Left ventricle myocardium inferior (tissue), 1 donor: ENCODE data around the gene CLDND2. TPM values are rescaled to one million over a fixed set of nuclear protein-coding genes. Genes with fewer than 3 reads are reported as not detected.

Experiments used
- DNase-seq: peaks from one replicate; pipeline ENCODE4 v3.0.0-alpha.2; 2020
- H3K27ac ChIP-seq: fragments of 200-600 bp; replicated peaks from 2 replicates; pipeline ENCODE4 v1.8.0; 2021
- H3K27me3 ChIP-seq: fragments of 200-600 bp; 2 replicates; pipeline ENCODE4 v1.8.0; 2021; ENCODE audit warnings: low read depth
- H3K36me3 ChIP-seq: fragments of 200-600 bp; 2 replicates; pipeline ENCODE4 v1.8.0; 2021
- H3K4me1 ChIP-seq: fragments of 200-600 bp; 2 replicates; pipeline ENCODE4 v1.8.0; 2021
- H3K4me3 ChIP-seq: fragments of 200-600 bp; 2 replicates; pipeline ENCODE4 v1.8.0; 2021; ENCODE audit warnings: mild to moderate bottlenecking, moderate library complexity
- H3K9me3 ChIP-seq: fragments of 200-600 bp; replicated peaks from 2 replicates; pipeline ENCODE4 v1.8.0; 2021
- intact Hi-C: fragments of 100-400 bp; cut with micrococcal nuclease; formaldehyde crosslinking; loops from one replicate; pipeline ENCODE4 v1.11.0; 2022
- total RNA-seq: library from RNA; stranded (reverse); fragmentation: NEBNext Ultra II Directional; extraction: Animal tissue kit (Norgen Biotek cat#: 25700); gene quantifications from one replicate; pipeline ENCODE4 v1.2.1, GENCODE V29; 2021
- TF ChIP-seq, protein P1 (sequence below): fragments of 200-600 bp; IDR thresholded peaks from 2 replicates; pipeline ENCODE4 v1.8.0; 2021; ENCODE audit warnings: antibody characterized with exemption, mild to moderate bottlenecking, borderline replicate concordance
- donor health status: DM: no; HTN: yes; CAD: no; lungs with severe emphysema.

Gene CLDND2
- total RNA-seq, 1 donor from 2014 or later: 1.5 TPM

DNA sequence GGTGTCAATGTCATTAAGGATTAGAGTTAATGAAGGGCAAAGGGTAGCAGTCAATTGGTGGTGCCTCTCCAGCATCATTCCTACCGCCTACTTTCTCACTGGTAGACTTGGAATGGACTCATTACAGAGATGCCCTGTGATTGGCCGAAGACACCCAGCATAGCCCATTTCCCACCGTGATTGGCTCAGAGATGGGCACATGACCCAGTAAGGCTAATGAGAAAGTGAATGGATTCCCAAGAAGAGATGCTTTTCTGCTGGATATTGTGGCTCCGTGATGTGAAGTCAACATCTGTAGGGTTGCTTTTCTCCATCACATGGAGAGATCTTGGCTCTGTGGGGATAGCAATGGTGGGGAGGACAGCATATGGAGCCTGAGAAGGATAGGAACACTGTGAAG lies 38.4 kb downstream of the CLDND2 start:
- intact Hi-C loops: no loop called here
- no peak overlapping the region for H3K4me3 ChIP-seq
- H3K9me3 ChIP-seq: peaks cover 5% of the 10 kb centered on the region
- no peak overlapping the region for H3K27ac ChIP-seq
- DNase-seq: no peak
- TF ChIP-seq, protein P1, sequence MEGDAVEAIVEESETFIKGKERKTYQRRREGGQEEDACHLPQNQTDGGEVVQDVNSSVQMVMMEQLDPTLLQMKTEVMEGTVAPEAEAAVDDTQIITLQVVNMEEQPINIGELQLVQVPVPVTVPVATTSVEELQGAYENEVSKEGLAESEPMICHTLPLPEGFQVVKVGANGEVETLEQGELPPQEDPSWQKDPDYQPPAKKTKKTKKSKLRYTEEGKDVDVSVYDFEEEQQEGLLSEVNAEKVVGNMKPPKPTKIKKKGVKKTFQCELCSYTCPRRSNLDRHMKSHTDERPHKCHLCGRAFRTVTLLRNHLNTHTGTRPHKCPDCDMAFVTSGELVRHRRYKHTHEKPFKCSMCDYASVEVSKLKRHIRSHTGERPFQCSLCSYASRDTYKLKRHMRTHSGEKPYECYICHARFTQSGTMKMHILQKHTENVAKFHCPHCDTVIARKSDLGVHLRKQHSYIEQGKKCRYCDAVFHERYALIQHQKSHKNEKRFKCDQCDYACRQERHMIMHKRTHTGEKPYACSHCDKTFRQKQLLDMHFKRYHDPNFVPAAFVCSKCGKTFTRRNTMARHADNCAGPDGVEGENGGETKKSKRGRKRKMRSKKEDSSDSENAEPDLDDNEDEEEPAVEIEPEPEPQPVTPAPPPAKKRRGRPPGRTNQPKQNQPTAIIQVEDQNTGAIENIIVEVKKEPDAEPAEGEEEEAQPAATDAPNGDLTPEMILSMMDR: no peak
- no peaks in the 10 kb centered on the region for H3K36me3 ChIP-seq
- peaks cover 14% of the 10 kb centered on the region for H3K4me1 ChIP-seq
- peaks cover 72% of the 10 kb centered on the region for H3K27me3 ChIP-seq

- Histone ChIP-seq H3K9me3 (peaks cover 5% of the 10 kb centered on the region), H3K27ac (no peak overlapping the region), H3K27me3 (peaks cover 80% of the 10 kb centered on the region), H3K36me3 (no peaks in the 10 kb centered on the region), H3K4me3 (no peak overlapping the region), H3K4me1 (peaks cover 14% of the 10 kb centered on the region)
- intact Hi-C loops: no loop called here
- TF ChIP-seq, protein P1: no peak
- DNase-seq: no peak
Measured at GRCh38 chr19:51329411-51329810, 39.4 kb downstream of the CLDND2 start.

GRCh38 chr19:51327066-51328001 lies 41.5 kb downstream of the CLDND2 start:
- H3K4me1 ChIP-seq: peaks cover 14% of the 10 kb centered on the region
- intact Hi-C loops: no loop called here
- peak; percentile 31 for DNase-seq
- TF ChIP-seq, protein P1: no peak
- peak overlapping the region; percentile 46 for H3K4me3 ChIP-seq
- no peak overlapping the region for H3K27ac ChIP-seq
- H3K36me3 ChIP-seq: no peaks in the 10 kb centered on the region
- peaks cover 5% of the 10 kb centered on the region for H3K9me3 ChIP-seq
- H3K27me3 ChIP-seq: peaks cover 95% of the 10 kb centered on the region

DNA sequence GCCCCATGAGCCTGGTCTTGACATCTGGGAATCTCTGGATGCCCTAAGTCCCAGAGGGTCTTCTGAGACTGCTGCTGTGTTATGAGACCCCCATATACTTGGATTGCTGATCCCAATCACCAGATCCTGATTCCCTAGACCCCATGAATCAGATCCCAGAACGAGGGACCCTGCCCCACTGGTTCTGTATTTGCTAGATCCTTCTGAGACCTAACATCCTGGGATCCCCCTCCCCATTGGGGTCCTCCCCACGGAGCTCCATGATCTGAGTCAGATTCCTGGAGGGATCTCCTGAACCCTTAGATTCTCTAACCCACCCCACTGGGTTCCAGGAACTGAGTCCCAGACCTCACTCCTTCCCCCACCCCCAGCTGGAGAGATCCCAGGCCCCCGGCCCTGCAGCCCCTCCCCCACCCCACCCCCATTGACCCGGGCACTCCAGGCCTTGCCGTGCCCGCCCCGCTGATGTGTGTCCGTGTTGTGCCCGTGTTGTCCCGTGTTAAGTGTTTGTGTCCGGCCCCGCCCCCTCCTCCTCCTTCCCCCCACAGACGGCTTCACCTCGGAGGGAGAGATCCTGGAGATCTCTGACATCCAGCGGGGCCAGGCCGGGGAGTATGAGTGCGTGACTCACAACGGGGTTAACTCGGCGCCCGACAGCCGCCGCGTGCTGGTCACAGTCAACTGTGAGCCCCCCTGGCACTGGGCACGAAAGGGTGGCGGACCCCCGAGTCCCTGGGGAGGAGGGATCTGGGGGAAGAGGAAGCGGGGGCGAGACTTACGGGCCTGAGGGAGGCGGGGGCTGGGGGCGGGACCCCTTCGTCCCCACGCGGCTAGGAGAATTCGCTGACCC lies 42.4 kb downstream of the CLDND2 start:
- Histone ChIP-seq H3K4me1 (peaks cover 14% of the 10 kb centered on the region), H3K27ac (no peak overlapping the region), H3K4me3 (no peak overlapping the region), H3K27me3 (peaks cover 86% of the 10 kb centered on the region), H3K9me3 (peaks cover 5% of the 10 kb centered on the region), H3K36me3 (no peaks in the 10 kb centered on the region)
- no peak for DNase-seq
- intact Hi-C loops: no loop called here
- TF ChIP-seq, protein P1: no peak

- Histone ChIP-seq H3K4me3 (no peak overlapping the region), H3K27me3 (peaks cover 82% of the 10 kb centered on the region), H3K4me1 (peaks cover 14% of the 10 kb centered on the region), H3K36me3 (no peaks in the 10 kb centered on the region), H3K27ac (no peak overlapping the region), H3K9me3 (no peaks in the 10 kb centered on the region)
- TF ChIP-seq, protein P1: no peak
- intact Hi-C loops: no loop called here
- no peak for DNase-seq
Measured at GRCh38 chr19:51325161-51325976, 43.4 kb downstream of the CLDND2 start.
